HCT116 (cell line): ENCODE results near the gene ACBD4. TPM values are rescaled to one million over a fixed set of nuclear protein-coding genes. Genes with fewer than 3 reads are reported as not detected.

ENCODE experiments used
- ATAC-seq: fragments of 200-7000 bp; cut with Tn5 transposase; 2 replicates; pipeline ENCODE4 v1.9.1; 2020; ENCODE audit warnings: mild to moderate bottlenecking, moderate library complexity
- BruUV-seq: library from RNA; stranded (reverse); fragments of 400-500 nt; replicated peaks from 2 replicates; lab custom pipeline; 2021; lab: Mats Ljungman, UMichigan
- CTCF ChIA-PET: fragments of 300-600 bp; sonication (Branson Sonifier 250); formaldehyde crosslinking; loops from one replicate; lab custom pipeline; 2021; ENCODE audit warnings: antibody characterized with exemption; lab: Charles Lee
- POLR2A ChIA-PET: fragments of 300-600, 350-600 bp; sonication (Branson Sonifier 250); formaldehyde crosslinking; loops from one replicate; lab custom pipeline; 2021; ENCODE audit warnings: antibody characterized with exemption; lab: Charles Lee
- RAD21 ChIA-PET, 2 experiments: fragments of 300-600 bp; sonication (Branson Sonifier 250); formaldehyde crosslinking; loops; one replicate each; lab custom pipeline; 2023; ENCODE audit warnings: low total read pairs in 2 of 2; ENCODE audit not compliant: uncharacterized antibody in 2 of 2, unreplicated experiment in 2 of 2, low non-redundant PET in 1 of 2; lab: Charles Lee
- DNase-seq: peaks from one replicate; pipeline ENCODE4 v3.0.0-alpha.2; 2010; ENCODE audit warnings: low read depth, low spot score
- H2AFZ ChIP-seq: fragments of 200-600 bp; shearing (Covaris generic), sonication (generic); 2 replicates; pipeline ENCODE4 v1.6.1; 2017; ENCODE audit warnings: low read depth, mixed run types, mixed read lengths, antibody characterized with exemption, low read length; ENCODE audit not compliant: poor library complexity, severe bottlenecking
- H3K27ac ChIP-seq: 2 replicates; pipeline ENCODE4 v1.5.1; 2012; ENCODE audit warnings: low read depth, low read length
- H3K27me3 ChIP-seq: fragments of 200-600 bp; sonication (generic); 2 replicates; pipeline ENCODE4 v1.6.1; 2016; ENCODE audit warnings: mixed run types, low read length, mixed read lengths; ENCODE audit not compliant: insufficient read depth
- H3K36me3 ChIP-seq, 2 experiments: fragments of 200-500 bp in 1 of 2; fragments of 200-600 bp in 1 of 2; sonication (Bioruptor generic) in 1 of 2; sonication (generic) in 1 of 2; 2 replicates each; pipeline versions ENCODE4 v1.5.1 to v1.6.1; 2014 to 2016; ENCODE audit warnings: low read length in 2 of 2, inconsistent platforms in 1 of 2, mixed read lengths in 1 of 2, mixed run types in 1 of 2; ENCODE audit not compliant: insufficient read depth in 2 of 2, control insufficient read depth in 1 of 2
- H3K4me1 ChIP-seq, 2 experiments: fragments of 200-600 bp in 1 of 2; sonication (generic) in 1 of 2; 2 replicates each; pipeline versions ENCODE4 v1.5.1 to v1.6.1; 2012 to 2017; ENCODE audit warnings: low read length in 2 of 2, inconsistent platforms in 1 of 2, mild to moderate bottlenecking in 1 of 2, mixed read lengths in 1 of 2, mixed run types in 1 of 2, moderate library complexity in 1 of 2; ENCODE audit not compliant: insufficient read depth in 2 of 2, control insufficient read depth in 1 of 2
- H3K4me2 ChIP-seq: fragments of 200-600 bp; sonication (generic); 2 replicates; pipeline ENCODE4 v1.6.1; 2017; ENCODE audit warnings: mixed run types, low read length, mixed read lengths
- H3K4me3 ChIP-seq, 2 experiments: fragments of 200-600 bp in 1 of 2; sonication (generic) in 1 of 2; replicated peaks in 1 of 2; 2 replicates each; pipeline ENCODE4 v1.5.1; 2011 to 2016; ENCODE audit warnings: low read length in 2 of 2, control low read depth in 1 of 2, low read depth in 1 of 2, mild to moderate bottlenecking in 1 of 2, mixed read lengths in 1 of 2, mixed run types in 1 of 2
- H3K79me2 ChIP-seq: fragments of 200-600 bp; sonication (generic); 2 replicates; pipeline ENCODE4 v1.6.1; 2017; ENCODE audit warnings: mild to moderate bottlenecking, mixed run types, low read length, moderate library complexity, mixed read lengths; ENCODE audit not compliant: insufficient read depth
- H3K9ac ChIP-seq: fragments of 200-600 bp; sonication (generic); 2 replicates; pipeline ENCODE4 v1.6.1; 2016; ENCODE audit warnings: low read length, mixed read lengths
- H3K9me2 ChIP-seq: fragments of 200-600 bp; sonication (generic), shearing (Covaris generic); 2 replicates; pipeline ENCODE4 v1.6.1; 2017; ENCODE audit warnings: mixed run types, mild to moderate bottlenecking, moderate library complexity; ENCODE audit not compliant: insufficient read depth
- H3K9me3 ChIP-seq, 2 experiments: fragments of 200-500 bp in 1 of 2; fragments of 200-600 bp in 1 of 2; sonication (Bioruptor generic) in 1 of 2; sonication (generic) in 1 of 2; 2 replicates each; pipeline ENCODE4 v1.6.1; 2014 to 2017; ENCODE audit warnings: low read length in 2 of 2, mixed read lengths in 2 of 2, inconsistent platforms in 1 of 2, low read depth in 1 of 2, mild to moderate bottlenecking in 1 of 2, mixed run types in 1 of 2, moderate library complexity in 1 of 2; ENCODE audit not compliant: control insufficient read depth in 1 of 2, insufficient read depth in 1 of 2
- H4K20me1 ChIP-seq: fragments of 200-600 bp; sonication (generic), shearing (Covaris generic); 2 replicates; pipeline ENCODE4 v1.6.1; 2017; ENCODE audit warnings: mixed run types, mild to moderate bottlenecking, moderate library complexity; ENCODE audit not compliant: insufficient read depth
- CBX3 ChIP-seq: IDR thresholded peaks from 2 replicates; pipeline ENCODE4 v1.6.1; 2012; ENCODE audit warnings: low read depth
- CEBPB ChIP-seq: IDR thresholded peaks from 2 replicates; pipeline ENCODE4 v1.6.1; 2012; ENCODE audit warnings: low read depth
- ELF1 ChIP-seq: IDR thresholded peaks from 2 replicates; pipeline ENCODE4 v1.6.1; 2012; ENCODE audit warnings: low read depth, borderline replicate concordance
- EZH2phosphoT487 ChIP-seq: fragments of 200-600 bp; IDR thresholded peaks from 2 replicates; pipeline ENCODE4 v1.6.1; 2018; ENCODE audit warnings: antibody characterized with exemption, borderline replicate concordance
- FOSL1 ChIP-seq: IDR thresholded peaks from 2 replicates; pipeline ENCODE4 v1.6.1; 2012; ENCODE audit warnings: low read depth
- JUND ChIP-seq: IDR thresholded peaks from 2 replicates; pipeline ENCODE4 v1.6.1; 2012
- SRF ChIP-seq: IDR thresholded peaks from 2 replicates; pipeline ENCODE4 v1.6.1; 2012; ENCODE audit warnings: low read depth
- YY1 ChIP-seq: IDR thresholded peaks from 2 replicates; pipeline ENCODE4 v1.6.1; 2011; ENCODE audit warnings: low read length, low read depth, moderate library complexity, mild to moderate bottlenecking; ENCODE audit not compliant: insufficient replicate concordance; ENCODE audit errors: extremely low read depth
- intact Hi-C: fragments of 100-400 bp; cut with micrococcal nuclease; formaldehyde crosslinking; loops from 2 replicates; pipeline ENCODE4 v1.10.0; 2022
- total RNA-seq: library from RNA; stranded (reverse); gene quantifications from one replicate; pipeline ENCODE4 v1.2.1, GENCODE V29; 2021; ENCODE audit not compliant: unreplicated experiment
- TF ChIP-seq, protein P1 (sequence below), 3 experiments: fragments of 200-600 bp in 1 of 3; sonication (generic) in 1 of 3; IDR thresholded peaks in 2 of 3; conservative IDR thresholded peaks in 1 of 3; 2 replicates each; pipeline ENCODE4 v1.5.1; 2012 to 2017; ENCODE audit warnings: low read depth in 2 of 3, low read length in 2 of 3, antibody characterized with exemption in 1 of 3, borderline replicate concordance in 1 of 3, control low read depth in 1 of 3, mild to moderate bottlenecking in 1 of 3, mixed read lengths in 1 of 3, mixed run types in 1 of 3, moderate library complexity in 1 of 3; ENCODE audit not compliant: insufficient read depth in 1 of 3
- TF ChIP-seq, protein P2 (sequence below): IDR thresholded peaks from 2 replicates; pipeline ENCODE4 v1.6.1; 2012; ENCODE audit warnings: low read depth
- TF ChIP-seq, protein P3 (sequence below): IDR thresholded peaks from 2 replicates; pipeline ENCODE4 v1.6.1; 2012

Gene ACBD4
- total RNA-seq, 1 experiment from 2014 or later, result 13.6 TPM

DNA sequence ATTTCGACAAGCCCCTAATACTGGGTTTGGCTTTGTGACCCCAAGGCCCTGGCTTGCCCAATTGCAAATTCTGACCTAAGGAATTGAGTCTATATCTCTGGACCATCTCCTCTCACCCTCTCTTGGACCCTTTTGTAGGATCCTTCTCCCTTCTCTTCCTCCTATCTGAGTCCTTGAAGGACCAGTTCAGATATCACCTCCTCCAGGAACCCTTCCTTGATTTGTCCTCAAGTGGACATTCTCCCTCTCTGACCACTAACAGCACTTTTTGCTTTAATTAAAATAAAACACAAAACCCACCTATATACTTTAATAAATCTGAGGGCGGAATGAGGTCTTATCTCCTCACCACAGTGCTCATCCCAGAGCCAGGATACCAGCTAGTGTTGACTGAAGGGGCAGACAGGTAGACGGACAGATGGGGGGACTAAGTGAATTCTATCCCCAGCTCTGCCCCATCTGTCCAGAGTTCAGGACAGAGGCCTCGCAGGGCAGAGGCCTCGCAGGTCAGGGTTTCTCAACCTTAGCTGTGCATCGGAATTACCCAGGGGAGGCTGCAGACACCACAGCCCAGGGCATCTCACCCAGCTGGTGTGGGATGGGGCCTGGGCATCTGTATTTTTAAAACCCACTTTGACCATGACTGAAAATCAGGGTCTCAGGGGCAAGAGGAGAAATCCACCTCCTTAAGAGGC is 12.3 kb upstream of the ACBD4 start:
- intact Hi-C loops, result no loop called here
- POLR2A ChIA-PET, result interaction anchor here (1.6 kb wide), 1 partner anchor 12 kb away, joined by 3 read pairs; the partner anchor contains the start of gene ACBD4
- H3K4me1 ChIP-seq, result peaks cover 59 to 65% of the 10 kb centered on the region in 2 experiments
- ATAC-seq (no peak), DNase-seq (no peak)
- no peaks in the 10 kb centered on the region for H3K9me3 ChIP-seq
- peak overlapping the region; percentile 97 for H3K27ac ChIP-seq
- RAD21 ChIA-PET, result no interaction called here
- peak overlapping the region; percentile 11 to 57; a peak in 3 of 4 replicates for H3K4me3 ChIP-seq
- peaks cover 53% of the 10 kb centered on the region for H3K79me2 ChIP-seq
- BruUV-seq, result TSS peak; percentile 96
- H3K27me3 ChIP-seq, result no peaks in the 10 kb centered on the region
- H3K4me2 ChIP-seq, result peak overlapping the region; percentile 94
- peak overlapping the region; percentile 64 for H3K9ac ChIP-seq
- H3K9me2 ChIP-seq, result no peaks in the 10 kb centered on the region
- CTCF ChIA-PET, result interaction anchor here (3.3 kb wide), 1 partner anchor 12 kb away, joined by 18 read pairs; the partner anchor contains the start of gene ACBD4
- H3K36me3 ChIP-seq, result peaks cover 0 to 9% of the 10 kb centered on the region in 2 experiments; a peak in 1 of 4 replicates
- H2AFZ ChIP-seq, result no peak overlapping the region
- H4K20me1 ChIP-seq, result no peaks in the 10 kb centered on the region
- TF ChIP-seq JUND, result no peak
- TF ChIP-seq, protein P1, sequence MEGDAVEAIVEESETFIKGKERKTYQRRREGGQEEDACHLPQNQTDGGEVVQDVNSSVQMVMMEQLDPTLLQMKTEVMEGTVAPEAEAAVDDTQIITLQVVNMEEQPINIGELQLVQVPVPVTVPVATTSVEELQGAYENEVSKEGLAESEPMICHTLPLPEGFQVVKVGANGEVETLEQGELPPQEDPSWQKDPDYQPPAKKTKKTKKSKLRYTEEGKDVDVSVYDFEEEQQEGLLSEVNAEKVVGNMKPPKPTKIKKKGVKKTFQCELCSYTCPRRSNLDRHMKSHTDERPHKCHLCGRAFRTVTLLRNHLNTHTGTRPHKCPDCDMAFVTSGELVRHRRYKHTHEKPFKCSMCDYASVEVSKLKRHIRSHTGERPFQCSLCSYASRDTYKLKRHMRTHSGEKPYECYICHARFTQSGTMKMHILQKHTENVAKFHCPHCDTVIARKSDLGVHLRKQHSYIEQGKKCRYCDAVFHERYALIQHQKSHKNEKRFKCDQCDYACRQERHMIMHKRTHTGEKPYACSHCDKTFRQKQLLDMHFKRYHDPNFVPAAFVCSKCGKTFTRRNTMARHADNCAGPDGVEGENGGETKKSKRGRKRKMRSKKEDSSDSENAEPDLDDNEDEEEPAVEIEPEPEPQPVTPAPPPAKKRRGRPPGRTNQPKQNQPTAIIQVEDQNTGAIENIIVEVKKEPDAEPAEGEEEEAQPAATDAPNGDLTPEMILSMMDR (IDR thresholded peaks at IDR 0.05 in 2 of 3, conservative IDR thresholded peaks at IDR 0.05 in 1 of 3; ENCODE audit: borderline replicate concordance in 1 of 3, insufficient read depth in 1 of 3, low read depth in 2 of 3, low read length in 2 of 3), result no peak
- TF ChIP-seq SRF, result no peak
- TF ChIP-seq YY1, result no peak
- TF ChIP-seq ELF1, result no peak
- no peak for TF ChIP-seq FOSL1
- TF ChIP-seq CEBPB, result no peak
- TF ChIP-seq EZH2phosphoT487, result no peak
- no peak for TF ChIP-seq CBX3
- TF ChIP-seq, protein P2, sequence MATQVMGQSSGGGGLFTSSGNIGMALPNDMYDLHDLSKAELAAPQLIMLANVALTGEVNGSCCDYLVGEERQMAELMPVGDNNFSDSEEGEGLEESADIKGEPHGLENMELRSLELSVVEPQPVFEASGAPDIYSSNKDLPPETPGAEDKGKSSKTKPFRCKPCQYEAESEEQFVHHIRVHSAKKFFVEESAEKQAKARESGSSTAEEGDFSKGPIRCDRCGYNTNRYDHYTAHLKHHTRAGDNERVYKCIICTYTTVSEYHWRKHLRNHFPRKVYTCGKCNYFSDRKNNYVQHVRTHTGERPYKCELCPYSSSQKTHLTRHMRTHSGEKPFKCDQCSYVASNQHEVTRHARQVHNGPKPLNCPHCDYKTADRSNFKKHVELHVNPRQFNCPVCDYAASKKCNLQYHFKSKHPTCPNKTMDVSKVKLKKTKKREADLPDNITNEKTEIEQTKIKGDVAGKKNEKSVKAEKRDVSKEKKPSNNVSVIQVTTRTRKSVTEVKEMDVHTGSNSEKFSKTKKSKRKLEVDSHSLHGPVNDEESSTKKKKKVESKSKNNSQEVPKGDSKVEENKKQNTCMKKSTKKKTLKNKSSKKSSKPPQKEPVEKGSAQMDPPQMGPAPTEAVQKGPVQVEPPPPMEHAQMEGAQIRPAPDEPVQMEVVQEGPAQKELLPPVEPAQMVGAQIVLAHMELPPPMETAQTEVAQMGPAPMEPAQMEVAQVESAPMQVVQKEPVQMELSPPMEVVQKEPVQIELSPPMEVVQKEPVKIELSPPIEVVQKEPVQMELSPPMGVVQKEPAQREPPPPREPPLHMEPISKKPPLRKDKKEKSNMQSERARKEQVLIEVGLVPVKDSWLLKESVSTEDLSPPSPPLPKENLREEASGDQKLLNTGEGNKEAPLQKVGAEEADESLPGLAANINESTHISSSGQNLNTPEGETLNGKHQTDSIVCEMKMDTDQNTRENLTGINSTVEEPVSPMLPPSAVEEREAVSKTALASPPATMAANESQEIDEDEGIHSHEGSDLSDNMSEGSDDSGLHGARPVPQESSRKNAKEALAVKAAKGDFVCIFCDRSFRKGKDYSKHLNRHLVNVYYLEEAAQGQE, result no peak
- TF ChIP-seq, protein P3, sequence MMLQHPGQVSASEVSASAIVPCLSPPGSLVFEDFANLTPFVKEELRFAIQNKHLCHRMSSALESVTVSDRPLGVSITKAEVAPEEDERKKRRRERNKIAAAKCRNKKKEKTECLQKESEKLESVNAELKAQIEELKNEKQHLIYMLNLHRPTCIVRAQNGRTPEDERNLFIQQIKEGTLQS, result no peak
